H1 (cell line): ENCODE results near the gene GAN. TPM values are rescaled to one million over a fixed set of nuclear protein-coding genes. Genes with fewer than 3 reads are reported as not detected.

Experiments used
- CTCF ChIA-PET: fragments of 300-600 bp; sonication (Branson Sonifier 250); formaldehyde crosslinking; loops from one replicate; lab custom pipeline; 2021; ENCODE audit not compliant: partially characterized antibody; lab: Charles Lee
- POLR2A ChIA-PET: fragments of 300-600 bp; sonication (Branson Sonifier 250); formaldehyde crosslinking; loops from one replicate; lab custom pipeline; 2021; ENCODE audit warnings: inconsistent platforms; ENCODE audit not compliant: partially characterized antibody; lab: Charles Lee
- DNase-seq, 2 experiments: peaks; one replicate each; pipeline versions ENCODE4 v3.0.0 to v3.0.0-alpha.2; 2010 to 2022; ENCODE audit warnings: low spot score in 2 of 2, low read depth in 1 of 2, mixed read lengths in 1 of 2
- FAIRE-seq: peaks from 2 replicates; lab custom pipeline; 2011; peaks lifted over from hg19 to GRCh38; lab: Jason Lieb, UNC
- H2AFZ ChIP-seq: 2 replicates; pipeline ENCODE4 v1.8.1; 2012; ENCODE audit warnings: low read length, inconsistent platforms
- H2AK5ac ChIP-seq: 2 replicates; pipeline ENCODE4 v1.6.1; 2013; ENCODE audit warnings: low read depth, low read length
- H2BK120ac ChIP-seq: replicated peaks from 2 replicates; pipeline ENCODE3; 2013; ENCODE audit warnings: low read depth, low read length, inconsistent platforms
- H2BK12ac ChIP-seq: 2 replicates; pipeline ENCODE4 v1.6.1; 2013; ENCODE audit warnings: low read depth, low read length
- H2BK15ac ChIP-seq: 2 replicates; pipeline ENCODE4 v1.6.1; 2013; ENCODE audit warnings: low read length
- H2BK20ac ChIP-seq: 2 replicates; pipeline ENCODE4 v1.6.1; 2013; ENCODE audit warnings: low read length
- H2BK5ac ChIP-seq: 2 replicates; pipeline ENCODE4 v1.6.1; 2013; ENCODE audit warnings: low read depth, low read length
- H3K14ac ChIP-seq: 2 replicates; pipeline ENCODE4 v1.6.1; 2013; ENCODE audit warnings: inconsistent platforms; ENCODE audit not compliant: insufficient read length
- H3K18ac ChIP-seq: 2 replicates; pipeline ENCODE4 v1.6.1; 2013; ENCODE audit warnings: low read length; ENCODE audit errors: extremely low read depth
- H3K23ac ChIP-seq: 2 replicates; pipeline ENCODE4 v1.6.1; 2013; ENCODE audit warnings: inconsistent platforms; ENCODE audit not compliant: insufficient read length
- H3K23me2 ChIP-seq: 2 replicates; pipeline ENCODE4 v1.6.1; 2013; ENCODE audit warnings: low read depth, low read length
- H3K27ac ChIP-seq: 2 replicates; pipeline ENCODE4 v1.6.1; 2011; ENCODE audit warnings: low read depth, low read length, inconsistent platforms
- H3K27me3 ChIP-seq, 4 experiments: replicated peaks in 1 of 4; 1 replicate in 1 of 4; 2 replicates in 3 of 4; pipeline versions ENCODE4 v1.6.1 to v1.8.1; 2011 to 2013; ENCODE audit warnings: low read length in 3 of 4, mild to moderate bottlenecking in 3 of 4, inconsistent platforms in 2 of 4, mixed read lengths in 2 of 4, moderate library complexity in 1 of 4; ENCODE audit not compliant: control insufficient read depth in 3 of 4, insufficient read depth in 3 of 4; ENCODE audit errors: extremely low read depth in 1 of 4
- H3K36me3 ChIP-seq, 4 experiments: 2 replicates each; pipeline versions ENCODE4 v1.6.1 to v1.8.1; 2011 to 2013; ENCODE audit warnings: mild to moderate bottlenecking in 4 of 4, low read length in 3 of 4, moderate library complexity in 2 of 4, control low read depth in 1 of 4, inconsistent platforms in 1 of 4; ENCODE audit not compliant: insufficient read depth in 4 of 4, control insufficient read depth in 2 of 4
- H3K4ac ChIP-seq: replicated peaks from 2 replicates; pipeline ENCODE3; 2013; ENCODE audit warnings: low read length, low read depth, mixed read lengths, inconsistent platforms; ENCODE audit not compliant: insufficient read length
- H3K4me1 ChIP-seq, 4 experiments: replicated peaks in 1 of 4; 1 replicate in 1 of 4; 2 replicates in 3 of 4; pipeline versions ENCODE4 v1.6.1 to v1.8.1; 2011 to 2013; ENCODE audit warnings: low read length in 3 of 4, inconsistent platforms in 2 of 4, mixed read lengths in 1 of 4; ENCODE audit not compliant: insufficient read depth in 4 of 4, control insufficient read depth in 3 of 4
- H3K4me2 ChIP-seq, 2 experiments: 2 replicates each; pipeline versions ENCODE4 v1.6.1 to v1.8.1; 2011 to 2013; ENCODE audit warnings: low read depth in 2 of 2, low read length in 2 of 2, control low read depth in 1 of 2, inconsistent platforms in 1 of 2, mild to moderate bottlenecking in 1 of 2; ENCODE audit not compliant: insufficient read depth in 1 of 2
- H3K4me3 ChIP-seq, 4 experiments: fragments of 200-600, 300-600 bp in 1 of 4; sonication (generic), shearing (Covaris generic), sonication (Bioruptor Twin) in 1 of 4; 2 replicates each; pipeline versions ENCODE4 v1.5.1 to v1.8.1; 2011 to 2016; ENCODE audit warnings: low read length in 4 of 4, low read depth in 3 of 4, control low read depth in 2 of 4, inconsistent platforms in 2 of 4, mild to moderate bottlenecking in 2 of 4, mixed read lengths in 1 of 4, moderate library complexity in 1 of 4; ENCODE audit not compliant: insufficient read depth in 2 of 4; ENCODE audit errors: extremely low read depth in 1 of 4
- H3K56ac ChIP-seq: replicated peaks from 2 replicates; pipeline ENCODE3; 2013; ENCODE audit warnings: low read depth, mild to moderate bottlenecking, mixed read lengths, low read length, inconsistent platforms; ENCODE audit not compliant: insufficient read length
- H3K79me1 ChIP-seq: 2 replicates; pipeline ENCODE4 v1.6.1; 2013; ENCODE audit warnings: low read depth, low read length, control low read depth
- H3K79me2 ChIP-seq, 2 experiments: 2 replicates each; pipeline versions ENCODE4 v1.6.1 to v1.8.1; 2012 to 2013; ENCODE audit warnings: low read length in 2 of 2, mild to moderate bottlenecking in 2 of 2, inconsistent platforms in 1 of 2; ENCODE audit not compliant: insufficient read depth in 2 of 2, control insufficient read depth in 1 of 2
- H3K9ac ChIP-seq, 4 experiments: replicated peaks in 1 of 4; 1 replicate in 1 of 4; 2 replicates in 3 of 4; pipeline versions ENCODE4 v1.6.1 to v1.8.1; 2011 to 2013; ENCODE audit warnings: low read depth in 3 of 4, low read length in 3 of 4, control low read depth in 2 of 4, mild to moderate bottlenecking in 2 of 4, moderate library complexity in 2 of 4, inconsistent platforms in 1 of 4; ENCODE audit errors: extremely low read depth in 1 of 4
- H3K9me3 ChIP-seq, 2 experiments: 2 replicates each; pipeline versions ENCODE4 v1.6.1 to v1.8.1; 2012 to 2013; ENCODE audit warnings: mild to moderate bottlenecking in 2 of 2, moderate library complexity in 2 of 2, control low read depth in 1 of 2, inconsistent platforms in 1 of 2, low read depth in 1 of 2, low read length in 1 of 2, mixed read lengths in 1 of 2; ENCODE audit not compliant: insufficient read depth in 2 of 2
- H4K20me1 ChIP-seq, 2 experiments: replicated peaks in 1 of 2; 2 replicates each; pipeline versions ENCODE3 to v1.8.1; 2011 to 2013; ENCODE audit warnings: inconsistent platforms in 2 of 2, low read length in 2 of 2, mild to moderate bottlenecking in 1 of 2; ENCODE audit not compliant: insufficient read depth in 2 of 2, control insufficient read depth in 1 of 2
- H4K5ac ChIP-seq: 2 replicates; pipeline ENCODE4 v1.6.1; 2013; ENCODE audit warnings: low read length, low read depth, mixed read lengths, inconsistent platforms; ENCODE audit not compliant: insufficient read length
- H4K8ac ChIP-seq: 2 replicates; pipeline ENCODE4 v1.8.0; 2013; ENCODE audit warnings: mild to moderate bottlenecking, moderate library complexity, low read length, inconsistent platforms; ENCODE audit not compliant: insufficient read depth; ENCODE audit errors: extremely low read depth
- H4K91ac ChIP-seq: replicated peaks from 2 replicates; pipeline ENCODE3; 2013; ENCODE audit warnings: low read length, mixed read lengths, inconsistent platforms; ENCODE audit not compliant: insufficient read length
- HDAC2 ChIP-seq, 2 experiments: fragments of 300-600 bp in 1 of 2; sonication (generic) in 1 of 2; IDR thresholded peaks; 2 replicates each; pipeline ENCODE4 v1.6.1; 2011 to 2012; ENCODE audit warnings: low read depth in 2 of 2, low read length in 2 of 2, mild to moderate bottlenecking in 2 of 2, moderate library complexity in 2 of 2, borderline replicate concordance in 1 of 2, inconsistent platforms in 1 of 2
- SUZ12 ChIP-seq: fragments of 200-600 bp; sonication (generic); IDR thresholded peaks from 2 replicates; pipeline ENCODE4 v1.6.1; 2012; ENCODE audit warnings: mild to moderate bottlenecking, inconsistent platforms, low read length, moderate library complexity, mixed read lengths
- WGBS, 2 experiments: shearing (Covaris generic) in 1 of 2; methylation state at CpG; one replicate each; pipeline versions ENCODE4 v1.1.6 to v1.1.7; 2013 to 2015; ENCODE audit warnings: low lambda C conversion rate in 2 of 2, mixed read lengths in 2 of 2, inconsistent platforms in 1 of 2, low coverage in 1 of 2, missing lambda C conversion rate in 1 of 2; ENCODE audit not compliant: insufficient replicate concordance in 2 of 2, insufficient coverage in 1 of 2, insufficient read length in 1 of 2; ENCODE audit errors: extremely low coverage in 1 of 2, missing lambda C conversion rate in 1 of 2; 5-methylcytosine and 5-hydroxymethylcytosine counted together
- polyA plus RNA-seq, 7 experiments: library from polyadenylated mRNA; depleted of rRNA in 3 of 7; stranded (reverse) in 5 of 7; unstranded in 2 of 7; fragments of >200 nt in 5 of 7; fragments of 200-250 nt in 2 of 7; gene quantifications; 1 replicate in 5 of 7; 2 replicates in 1 of 7; 4 replicates in 1 of 7; pipeline versions ENCODE4 v1.2.1 to v1.2.3, GENCODE V29; 2011 to 2013; ENCODE audit warnings: missing spikeins in 2 of 7, mixed read lengths in 2 of 7
- total RNA-seq: library from RNA; stranded (reverse); fragmentation: NEBNext Ultra II Directional; extraction: Animal tissue kit (Norgen Biotek cat#: 25700); gene quantifications from 2 replicates; pipeline ENCODE4 v1.2.1, GENCODE V29; 2021

GAN gene
- total and polyA plus RNA-seq, 2 of the 8 experiments (the other 6 are each of a cell fraction or from before 2014, with no cell fraction given) = 4.5 to 23.9 TPM

DNA sequence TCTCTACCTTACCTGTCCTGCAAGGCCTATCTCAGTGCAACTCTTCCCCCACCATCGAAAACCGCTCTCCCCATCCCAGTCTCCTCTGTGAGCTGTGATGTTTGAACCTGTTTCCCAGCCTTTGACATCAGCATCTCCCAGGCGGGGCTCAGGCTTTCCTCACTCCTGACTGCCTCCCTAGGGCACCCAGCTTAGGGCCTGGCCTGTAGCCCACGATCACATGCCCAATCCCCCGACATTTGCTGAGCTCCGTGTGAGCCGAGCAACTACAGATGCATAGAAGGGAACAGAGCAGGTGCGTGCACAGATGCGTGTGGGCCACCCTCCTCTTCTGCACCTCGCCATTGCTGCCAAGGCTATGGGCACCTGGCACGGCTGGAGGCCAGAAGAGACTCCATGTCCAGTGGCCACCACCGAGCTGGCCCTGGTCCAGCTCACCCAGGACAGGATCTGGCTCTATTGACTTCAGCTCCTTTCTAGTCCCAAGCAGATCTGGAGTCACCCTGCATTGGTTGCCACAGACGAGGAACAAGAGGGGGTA lies 94.3 kb downstream of the GAN start:
- no peaks in the 10 kb centered on the region; a peak in 2 of 7 replicates for H3K27me3 ChIP-seq
- CTCF ChIA-PET = interaction anchor here (0.9 to 2.0 kb wide), 8 partner anchors 20 to 464 kb away, joined by 3 to 7 read pairs (median 4); no protein-coding TSS in a partner anchor
- H3K27ac ChIP-seq = no peak overlapping the region
- H3K9ac ChIP-seq = no peak overlapping the region
- H4K5ac ChIP-seq = no peak overlapping the region
- H2BK15ac ChIP-seq = peak overlapping the region; percentile 81; the same call in 1 of the 2 replicates
- no peak for TF ChIP-seq SUZ12
- no peak for TF ChIP-seq HDAC2 (IDR thresholded peaks at IDR 0.05; ENCODE audit: borderline replicate concordance in 1 of 2, low read depth in 2 of 2, low read length in 2 of 2)
- TF ChIP-seq, all 59 proteins: peak for 0
- Histone ChIP-seq H3K36me3 (no peaks in the 10 kb centered on the region), H3K4me2 (no peak overlapping the region), H3K23me2 (no peaks in the 10 kb centered on the region), H3K14ac (no peak overlapping the region), H3K4ac (no peak overlapping the region), H4K8ac (0 out of 2 replicates have a peak overlapping the region, but pooled peaks have one; percentile 20), H2BK5ac (0 out of 2 replicates have a peak overlapping the region, but pooled peaks have one; percentile 56), H4K20me1 (no peaks in the 10 kb centered on the region), H2BK120ac (no peak overlapping the region), H2AK5ac (no peak overlapping the region), H3K79me1 (no peaks in the 10 kb centered on the region), H3K4me1 (peaks cover 0 to 4% (median 2%) of the 10 kb centered on the region in 4 experiments; a peak in 2 of 7 replicates), H3K79me2 (no peaks in the 10 kb centered on the region), H2AFZ (no peak overlapping the region), H3K9me3 (no peaks in the 10 kb centered on the region), H4K91ac (peak overlapping the region; percentile 5), H2BK20ac (no peak overlapping the region; the same call in 1 of the 2 replicates), H3K4me3 (no peak overlapping the region), H3K23ac (no peak overlapping the region), H3K18ac (no peak overlapping the region), H3K56ac (no peak overlapping the region), H2BK12ac (peak overlapping the region; percentile 63; the same call in 1 of the 2 replicates)
- 88% methylated on average over 13 of the region's 13 CpGs; no CpG with 5 or more reads in 1 of the 2 experiments for WGBS, 2 experiments
- DNase-seq (no peak), FAIRE-seq (no peak)
- POLR2A ChIA-PET = no interaction called here
